ENCODE results near the gene CDK9.

- TF ChIP-seq, protein P1, sequence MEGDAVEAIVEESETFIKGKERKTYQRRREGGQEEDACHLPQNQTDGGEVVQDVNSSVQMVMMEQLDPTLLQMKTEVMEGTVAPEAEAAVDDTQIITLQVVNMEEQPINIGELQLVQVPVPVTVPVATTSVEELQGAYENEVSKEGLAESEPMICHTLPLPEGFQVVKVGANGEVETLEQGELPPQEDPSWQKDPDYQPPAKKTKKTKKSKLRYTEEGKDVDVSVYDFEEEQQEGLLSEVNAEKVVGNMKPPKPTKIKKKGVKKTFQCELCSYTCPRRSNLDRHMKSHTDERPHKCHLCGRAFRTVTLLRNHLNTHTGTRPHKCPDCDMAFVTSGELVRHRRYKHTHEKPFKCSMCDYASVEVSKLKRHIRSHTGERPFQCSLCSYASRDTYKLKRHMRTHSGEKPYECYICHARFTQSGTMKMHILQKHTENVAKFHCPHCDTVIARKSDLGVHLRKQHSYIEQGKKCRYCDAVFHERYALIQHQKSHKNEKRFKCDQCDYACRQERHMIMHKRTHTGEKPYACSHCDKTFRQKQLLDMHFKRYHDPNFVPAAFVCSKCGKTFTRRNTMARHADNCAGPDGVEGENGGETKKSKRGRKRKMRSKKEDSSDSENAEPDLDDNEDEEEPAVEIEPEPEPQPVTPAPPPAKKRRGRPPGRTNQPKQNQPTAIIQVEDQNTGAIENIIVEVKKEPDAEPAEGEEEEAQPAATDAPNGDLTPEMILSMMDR (conservative IDR thresholded peaks at IDR 0.05; ENCODE audit: low read length): no peak
- TF ChIP-seq EZH2phosphoT487 (IDR thresholded peaks at IDR 0.05; ENCODE audit: borderline replicate concordance, low read depth, low read length): no peak
Measured at GRCh38 chr9:127812936-127813675, 27.3 kb downstream of the CDK9 start.
